SU-DHL-6 (cell line): Measurements from ENCODE around the gene SLC7A9.

Experiments used
- H2AFZ ChIP-seq: fragments of 200-600 bp; sonication (generic); 2 replicates; pipeline ENCODE4 v1.6.1; 2014; ENCODE audit warnings: low read depth, mild to moderate bottlenecking, moderate library complexity, mixed read lengths, antibody characterized with exemption, low read length; ENCODE audit not compliant: severe bottlenecking
- H3F3A ChIP-seq: fragments of 200-600 bp; shearing (Covaris generic); 2 replicates; pipeline ENCODE4 v1.6.0; 2016; ENCODE audit warnings: antibody characterized with exemption, mild to moderate bottlenecking; ENCODE audit not compliant: insufficient read depth
- H3K27ac ChIP-seq: fragments of 200-600 bp; sonication (generic); 2 replicates; pipeline ENCODE4 v1.5.1; 2016; ENCODE audit warnings: low read depth, mild to moderate bottlenecking, low read length, moderate library complexity, mixed read lengths
- H3K27me3 ChIP-seq: fragments of 200-600 bp; sonication (generic), shearing (Covaris generic); 2 replicates; pipeline ENCODE4 v1.6.0; 2014; ENCODE audit warnings: mild to moderate bottlenecking, low read length
- H3K36me3 ChIP-seq: fragments of 200-600 bp; sonication (generic); 2 replicates; pipeline ENCODE4 v1.6.1; 2014; ENCODE audit warnings: mild to moderate bottlenecking, low read length, mixed read lengths
- H3K4me2 ChIP-seq: fragments of 300-600, 200-600 bp; shearing (Covaris generic), sonication (generic); 2 replicates; pipeline ENCODE4 v1.6.0; 2014; ENCODE audit warnings: low read length, low read depth, mild to moderate bottlenecking; ENCODE audit not compliant: poor library complexity, severe bottlenecking
- H3K4me3 ChIP-seq: fragments of 200-600 bp; sonication (generic); 2 replicates; pipeline ENCODE4 v1.5.1; 2014; ENCODE audit warnings: antibody characterized with exemption, low read length, mild to moderate bottlenecking, mixed read lengths; ENCODE audit not compliant: insufficient read depth, poor library complexity, severe bottlenecking
- H3K79me2 ChIP-seq: fragments of 200-600 bp; sonication (generic); 2 replicates; pipeline ENCODE4 v1.6.1; 2014; ENCODE audit warnings: mild to moderate bottlenecking, low read length, moderate library complexity; ENCODE audit not compliant: insufficient read depth
- H3K9ac ChIP-seq: fragments of 200-600 bp; sonication (generic); 2 replicates; pipeline ENCODE4 v1.7.0; 2014; ENCODE audit warnings: mild to moderate bottlenecking, low read length
- H3K9me2 ChIP-seq: fragments of 200-600 bp; sonication (generic); replicated peaks from 2 replicates; pipeline ENCODE4 v1.6.1; 2014; ENCODE audit warnings: low read length; ENCODE audit not compliant: insufficient read depth
- H3K9me3 ChIP-seq: fragments of 200-600 bp; sonication (generic); 2 replicates; pipeline ENCODE4 v1.6.1; 2014; ENCODE audit warnings: low read length, mixed read lengths; ENCODE audit not compliant: insufficient read depth
- H4K20me1 ChIP-seq: fragments of 200-600 bp; sonication (generic); 2 replicates; pipeline ENCODE4 v1.6.1; 2014; ENCODE audit warnings: low read depth, mild to moderate bottlenecking, antibody characterized with exemption, low read length, moderate library complexity, mixed read lengths
- CTCF ChIP-seq: fragments of 200-600 bp; sonication (generic); IDR thresholded peaks from one replicate; pipeline ENCODE4 v1.5.1; 2017; ENCODE audit warnings: antibody characterized with exemption, mild to moderate bottlenecking, low read length, moderate library complexity; ENCODE audit not compliant: insufficient read depth, poor library complexity, severe bottlenecking
- EZH2phosphoT487 ChIP-seq: fragments of 200-600 bp; sonication (generic), shearing (Covaris generic); conservative IDR thresholded peaks from 2 replicates; pipeline ENCODE4 v1.6.1; 2018; ENCODE audit warnings: mild to moderate bottlenecking, antibody characterized with exemption, low read length, moderate library complexity, mixed read lengths

The SLC7A9 gene

DNA sequence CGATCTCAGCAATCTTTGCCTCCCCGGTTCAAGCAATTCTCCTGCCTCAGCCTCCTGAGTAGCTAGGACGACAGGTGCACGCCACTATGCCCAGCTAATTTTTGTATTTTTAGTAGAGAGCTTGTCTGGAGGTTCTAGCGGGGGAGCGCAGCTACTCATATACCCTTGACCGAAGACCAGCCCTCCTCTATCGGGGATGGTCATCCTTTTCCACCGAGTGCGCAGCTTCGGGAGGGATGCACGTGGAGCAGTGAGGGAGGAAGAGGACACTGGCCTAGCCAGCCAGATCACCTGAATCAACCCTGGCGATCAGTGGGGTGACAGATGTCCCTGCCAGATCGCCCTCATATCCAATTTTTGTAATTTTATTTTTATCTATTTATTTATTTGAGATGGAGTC lies 6.8 kb downstream of the SLC7A9 start:
- no peaks in the 10 kb centered on the region for H3K9me3 ChIP-seq
- no peaks in the 10 kb centered on the region for H3K27me3 ChIP-seq
- no peak overlapping the region for H3K4me2 ChIP-seq
- H3F3A ChIP-seq: no peaks in the 10 kb centered on the region
- TF ChIP-seq CTCF: no peak
- no peak for TF ChIP-seq EZH2phosphoT487
- no peaks in the 10 kb centered on the region for H3K79me2 ChIP-seq
- no peaks in the 10 kb centered on the region for H3K9me2 ChIP-seq
- H4K20me1 ChIP-seq: no peaks in the 10 kb centered on the region
- no peak overlapping the region for H3K4me3 ChIP-seq
- H2AFZ ChIP-seq: no peak overlapping the region
- H3K27ac ChIP-seq: no peak overlapping the region
- no peaks in the 10 kb centered on the region for H3K36me3 ChIP-seq
- H3K9ac ChIP-seq: no peak overlapping the region

DNA sequence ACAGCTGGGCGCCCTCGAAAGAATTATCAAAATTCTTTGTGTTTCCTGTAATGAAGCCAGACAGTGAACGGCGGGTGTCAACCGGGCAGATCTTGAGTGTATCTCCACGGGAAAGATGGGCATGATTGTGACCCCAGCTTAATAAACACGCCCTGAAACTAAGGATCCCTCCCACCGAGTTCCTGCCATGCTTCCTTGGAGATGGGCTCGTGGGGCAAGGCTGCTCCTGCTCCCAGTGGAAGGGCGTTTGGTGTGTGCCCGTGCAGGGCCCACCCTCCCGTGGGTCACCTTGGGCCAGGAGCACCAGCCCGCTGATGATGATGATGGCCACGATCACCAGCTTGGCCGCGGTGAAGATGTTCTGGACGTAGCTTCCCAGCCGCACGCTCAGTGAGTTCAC lies 7.4 kb downstream of the SLC7A9 start:
- Histone ChIP-seq H3K9me2 (no peaks in the 10 kb centered on the region), H3K27me3 (no peaks in the 10 kb centered on the region), H3K4me3 (no peak overlapping the region), H4K20me1 (no peaks in the 10 kb centered on the region), H3K79me2 (no peaks in the 10 kb centered on the region), H2AFZ (no peak overlapping the region), H3K9me3 (no peaks in the 10 kb centered on the region), H3K27ac (no peak overlapping the region), H3K4me2 (no peak overlapping the region), H3F3A (no peaks in the 10 kb centered on the region), H3K36me3 (no peaks in the 10 kb centered on the region), H3K9ac (no peak overlapping the region)
- TF ChIP-seq CTCF: no peak

- TF ChIP-seq EZH2phosphoT487 (no peak), CTCF (no peak)
- Histone ChIP-seq H3K9ac (no peak overlapping the region), H3K4me2 (no peak overlapping the region)
Observed at GRCh38 chr19:32861596-32861995, 8.0 kb downstream of the SLC7A9 start.

DNA sequence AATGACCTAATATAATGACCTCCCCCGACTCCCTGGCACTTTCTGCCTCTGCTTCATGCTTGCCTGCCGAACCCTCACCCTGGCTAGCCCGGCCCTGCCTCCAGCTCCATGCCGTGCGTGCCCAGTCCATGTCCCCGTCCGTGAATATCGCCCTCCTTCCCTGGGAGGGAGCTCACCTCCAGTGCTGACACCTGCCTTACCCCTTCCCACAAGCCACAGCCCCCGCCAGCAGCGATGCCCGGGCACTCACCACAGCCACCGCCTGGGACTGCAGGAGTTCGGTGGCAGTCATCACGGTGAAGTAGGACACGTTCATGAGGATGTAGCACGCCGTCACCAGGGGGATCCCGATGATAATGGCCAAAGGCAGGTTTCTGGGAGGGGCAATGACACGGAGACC lies 10.0 kb downstream of the SLC7A9 start:
- no peaks in the 10 kb centered on the region for H3F3A ChIP-seq
- no peaks in the 10 kb centered on the region for H3K9me2 ChIP-seq
- no peaks in the 10 kb centered on the region for H3K27me3 ChIP-seq
- TF ChIP-seq EZH2phosphoT487 (no peak), CTCF (no peak)
- no peaks in the 10 kb centered on the region for H4K20me1 ChIP-seq
- H3K9ac ChIP-seq: no peak overlapping the region
- H3K27ac ChIP-seq: no peak overlapping the region
- no peak overlapping the region for H3K4me3 ChIP-seq
- no peaks in the 10 kb centered on the region for H3K36me3 ChIP-seq
- H3K9me3 ChIP-seq: no peaks in the 10 kb centered on the region
- no peak overlapping the region for H3K4me2 ChIP-seq
- H3K79me2 ChIP-seq: no peaks in the 10 kb centered on the region
- H2AFZ ChIP-seq: no peak overlapping the region

More at GRCh38 chr19:32861596-32861995, 8.0 kb downstream of the SLC7A9 start:
- no peaks in the 10 kb centered on the region for H3K79me2 ChIP-seq
- H3K9me2 ChIP-seq: no peaks in the 10 kb centered on the region
- H3K36me3 ChIP-seq: no peaks in the 10 kb centered on the region
- H3K27ac ChIP-seq: no peak overlapping the region
- H3K27me3 ChIP-seq: no peaks in the 10 kb centered on the region
- H3F3A ChIP-seq: no peaks in the 10 kb centered on the region
- H3K4me3 ChIP-seq: no peak overlapping the region
- no peaks in the 10 kb centered on the region for H4K20me1 ChIP-seq
- H2AFZ ChIP-seq: no peak overlapping the region
- no peaks in the 10 kb centered on the region for H3K9me3 ChIP-seq
